HG03025 (cell line): ENCODE data around the gene KBTBD12.

Experiments
- ATAC-seq: cut with Tn5 transposase; IDR thresholded peaks from one replicate; pipeline ENCODE4 v1.9.1; 2021; ENCODE audit warnings: mild to moderate bottlenecking, moderate library complexity; ENCODE audit not compliant: unreplicated experiment, low FRiP score

Gene KBTBD12

GRCh38 chr3:128007033-128007424 is 92.0 kb downstream of the KBTBD12 start:
- no peak for ATAC-seq

GRCh38 chr3:128009952-128010846 is 95.2 kb downstream of the KBTBD12 start:
- no peak for ATAC-seq

- ATAC-seq = no peak
Measured at GRCh38 chr3:128011140-128011539, 96.1 kb downstream of the KBTBD12 start.

GRCh38 chr3:128012050-128012449 is 97.0 kb downstream of the KBTBD12 start:
- no peak for ATAC-seq

GRCh38 chr3:128014548-128014947 is 99.5 kb downstream of the KBTBD12 start:
- ATAC-seq = no peak

GRCh38 chr3:128016502-128016901 is 101.5 kb downstream of the KBTBD12 start:
- no peak for ATAC-seq

GRCh38 chr3:128021768-128022372 is 106.8 kb downstream of the KBTBD12 start:
- no peak for ATAC-seq

GRCh38 chr3:128033102-128033501 is 118.1 kb downstream of the KBTBD12 start:
- ATAC-seq = no peak

GRCh38 chr3:128036119-128036518 is 121.1 kb downstream of the KBTBD12 start:
- ATAC-seq = no peak
